NT2/D1 (cell line): ENCODE measurements around the gene RNF133.

Source experiments
- DNase-seq: peaks from one replicate; pipeline ENCODE4 v3.0.0-alpha.2; 2011; ENCODE audit warnings: low read depth, low spot score
- H3K27me3 ChIP-seq: 2 replicates; pipeline ENCODE4 v1.6.0; 2011; ENCODE audit warnings: mild to moderate bottlenecking; ENCODE audit not compliant: insufficient read length, insufficient read depth
- H3K36me3 ChIP-seq: 2 replicates; pipeline ENCODE4 v1.6.1; 2011; ENCODE audit warnings: mild to moderate bottlenecking, low read length, mixed read lengths; ENCODE audit not compliant: insufficient read depth, insufficient read length
- H3K4me1 ChIP-seq: 2 replicates; pipeline ENCODE4 v1.5.1; 2011; ENCODE audit not compliant: insufficient read depth, insufficient read length
- H3K4me3 ChIP-seq: 2 replicates; pipeline ENCODE4 v1.5.1; 2011; ENCODE audit warnings: low read depth; ENCODE audit not compliant: insufficient read length
- H3K9ac ChIP-seq: 2 replicates; pipeline ENCODE4 v1.6.0; 2011; ENCODE audit warnings: low read depth; ENCODE audit not compliant: insufficient read length
- H3K9me3 ChIP-seq: 2 replicates; pipeline ENCODE4 v1.5.1; 2011; ENCODE audit warnings: mild to moderate bottlenecking, low read length; ENCODE audit not compliant: insufficient read depth
- SUZ12 ChIP-seq: IDR thresholded peaks from 2 replicates; pipeline ENCODE4 v1.6.1; 2011; ENCODE audit not compliant: insufficient read length, insufficient read depth; ENCODE audit errors: extremely low read depth
- YY1 ChIP-seq: IDR thresholded peaks from 2 replicates; pipeline ENCODE4 v1.6.1; 2011; ENCODE audit not compliant: insufficient read length, insufficient read depth
- ZNF274 ChIP-seq: IDR thresholded peaks from 2 replicates; pipeline ENCODE4 v1.6.1; 2011; ENCODE audit warnings: mild to moderate bottlenecking, low read depth, low read length

The RNF133 gene, protein sequence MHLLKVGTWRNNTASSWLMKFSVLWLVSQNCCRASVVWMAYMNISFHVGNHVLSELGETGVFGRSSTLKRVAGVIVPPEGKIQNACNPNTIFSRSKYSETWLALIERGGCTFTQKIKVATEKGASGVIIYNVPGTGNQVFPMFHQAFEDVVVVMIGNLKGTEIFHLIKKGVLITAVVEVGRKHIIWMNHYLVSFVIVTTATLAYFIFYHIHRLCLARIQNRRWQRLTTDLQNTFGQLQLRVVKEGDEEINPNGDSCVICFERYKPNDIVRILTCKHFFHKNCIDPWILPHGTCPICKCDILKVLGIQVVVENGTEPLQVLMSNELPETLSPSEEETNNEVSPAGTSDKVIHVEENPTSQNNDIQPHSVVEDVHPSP

DNA sequence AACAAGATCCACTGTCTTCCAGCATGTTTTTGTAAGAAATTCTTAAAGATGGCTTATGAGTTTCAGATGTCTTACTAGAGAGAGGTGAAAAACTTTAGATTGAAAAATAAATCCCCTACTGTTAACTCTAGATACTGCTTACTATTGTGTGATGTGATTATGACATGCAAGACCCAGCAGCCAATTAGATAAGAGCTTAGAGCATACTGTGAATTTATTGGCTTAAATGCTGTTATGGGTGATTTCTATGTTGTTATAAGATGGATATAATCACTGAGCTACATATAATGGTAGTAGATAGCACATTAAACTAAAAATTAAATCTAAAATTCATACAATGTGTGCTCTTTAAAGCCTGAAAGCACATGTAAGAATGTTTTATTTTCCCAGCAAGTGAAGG is at the start of gene RNF133:
RNF133 (minus strand) TSS at position 101 of the 400 bp plus-strand sequence. CDS start 199 bp downstream, outside the sequence.
- H3K9ac ChIP-seq, result no peak within 1 kb of the TSS
- no peaks in the 10 kb centered on the region for H3K4me1 ChIP-seq
- no peak within 1 kb of the TSS for H3K4me3 ChIP-seq
- H3K27me3 ChIP-seq, result no peaks in the 10 kb centered on the region
- no peaks in the 10 kb centered on the region for H3K36me3 ChIP-seq
- no peak for DNase-seq
- no peak for TF ChIP-seq ZNF274
- no peak for TF ChIP-seq YY1
- TF ChIP-seq SUZ12, result no peak
- no peaks in the 10 kb centered on the region for H3K9me3 ChIP-seq

DNA sequence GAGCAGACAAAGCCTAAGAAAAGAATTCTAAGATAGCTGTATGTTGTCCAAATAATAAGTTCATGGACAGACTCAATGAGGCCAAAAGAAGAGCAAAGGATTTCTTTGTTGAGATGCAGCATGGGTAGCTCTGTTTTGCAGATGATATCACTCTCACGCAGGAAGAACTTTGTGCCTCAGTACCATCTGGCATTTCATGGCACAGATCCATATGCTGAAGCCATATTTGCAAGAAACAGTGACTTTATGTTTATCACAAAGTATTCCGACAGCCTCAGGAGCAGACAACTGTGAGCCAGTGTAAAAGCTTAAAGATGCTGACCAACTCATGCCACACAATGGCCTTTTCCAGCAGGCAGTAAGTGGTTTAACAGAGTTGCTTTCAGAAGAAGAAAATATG is 49.3 kb upstream of the RNF133 start:
- H3K4me3 ChIP-seq, result no peak overlapping the region
- no peaks in the 10 kb centered on the region for H3K27me3 ChIP-seq
- H3K9me3 ChIP-seq, result no peaks in the 10 kb centered on the region
- H3K9ac ChIP-seq, result no peak overlapping the region
- no peaks in the 10 kb centered on the region for H3K36me3 ChIP-seq
- H3K4me1 ChIP-seq, result no peaks in the 10 kb centered on the region
- DNase-seq, result no peak
- no peak for TF ChIP-seq SUZ12

DNA sequence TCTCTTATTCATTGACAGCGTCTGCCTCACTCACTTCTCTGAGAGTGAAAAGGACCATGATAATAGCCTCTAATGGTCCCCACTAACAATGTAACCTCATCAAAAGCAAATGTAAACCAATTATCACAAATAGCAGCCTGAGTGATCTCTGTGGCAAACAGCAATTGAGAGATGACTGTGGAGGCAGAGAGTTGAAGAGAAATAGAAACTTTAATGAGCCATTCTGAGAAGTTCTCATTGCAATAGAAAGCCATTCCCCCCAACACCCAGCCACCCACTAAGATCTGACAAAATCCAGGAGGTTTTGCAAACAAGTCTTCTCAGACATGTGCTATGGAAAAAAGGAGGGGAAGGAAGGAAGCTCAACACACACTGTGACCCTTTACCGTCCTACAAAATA is 48.0 kb upstream of the RNF133 start:
- no peak overlapping the region for H3K9ac ChIP-seq
- H3K9me3 ChIP-seq, result no peaks in the 10 kb centered on the region
- H3K27me3 ChIP-seq, result no peaks in the 10 kb centered on the region
- no peaks in the 10 kb centered on the region for H3K4me1 ChIP-seq
- no peaks in the 10 kb centered on the region for H3K36me3 ChIP-seq
- no peak for TF ChIP-seq ZNF274
- TF ChIP-seq SUZ12, result no peak
- TF ChIP-seq YY1, result no peak
- H3K4me3 ChIP-seq, result no peak overlapping the region
- no peak for DNase-seq

- Histone ChIP-seq H3K36me3 (no peaks in the 10 kb centered on the region), H3K4me1 (no peaks in the 10 kb centered on the region), H3K4me3 (no peak overlapping the region), H3K9ac (no peak overlapping the region), H3K9me3 (no peaks in the 10 kb centered on the region), H3K27me3 (no peaks in the 10 kb centered on the region)
- DNase-seq, result no peak
- TF ChIP-seq ZNF274 (no peak), YY1 (no peak), SUZ12 (no peak)
Measured at GRCh38 chr7:122743211-122743610, 44.3 kb upstream of the RNF133 start.

DNA sequence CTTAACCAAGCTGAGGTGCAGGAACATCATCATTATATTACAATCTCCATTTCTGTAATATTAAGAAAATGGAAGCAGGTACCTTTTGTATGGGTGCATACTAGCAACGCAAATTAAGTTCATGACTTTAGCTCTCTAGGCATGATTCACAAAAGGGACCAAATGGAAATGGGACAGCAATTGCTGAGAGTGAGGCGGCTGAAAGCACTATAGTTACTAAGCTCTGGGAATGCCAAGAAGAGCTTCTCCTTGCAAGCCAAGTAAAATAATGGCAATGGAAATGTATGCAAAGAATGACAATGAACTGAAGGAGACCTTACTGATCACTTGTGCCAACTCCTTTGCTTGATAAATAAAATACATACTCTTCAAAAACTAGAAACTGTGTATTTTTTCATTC is 40.0 kb upstream of the RNF133 start:
- TF ChIP-seq YY1, result no peak
- no peak for TF ChIP-seq ZNF274
- Histone ChIP-seq H3K9ac (no peak overlapping the region), H3K4me1 (no peaks in the 10 kb centered on the region), H3K36me3 (no peaks in the 10 kb centered on the region), H3K9me3 (no peaks in the 10 kb centered on the region), H3K4me3 (no peak overlapping the region), H3K27me3 (no peaks in the 10 kb centered on the region)
- DNase-seq, result no peak

DNA sequence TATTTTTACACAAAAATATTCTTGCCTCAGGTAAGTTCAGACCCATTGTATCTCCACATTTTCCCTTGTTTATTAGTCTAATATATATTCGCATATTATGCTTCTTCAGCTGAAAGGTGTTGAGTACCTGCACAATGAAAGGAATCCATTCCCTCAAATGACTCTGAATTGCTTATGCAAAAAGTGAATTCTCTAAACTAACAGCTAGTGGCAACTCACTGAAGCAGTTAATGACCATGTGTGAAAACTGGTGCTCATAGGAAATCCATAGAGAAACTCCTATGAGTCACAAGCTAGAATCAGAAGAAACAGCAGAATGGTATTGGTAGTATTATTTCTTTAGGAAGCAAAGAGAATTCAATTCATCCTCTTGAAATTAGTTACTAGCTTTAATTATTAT is 37.3 kb upstream of the RNF133 start:
- DNase-seq, result no peak
- TF ChIP-seq ZNF274, result no peak
- TF ChIP-seq YY1, result no peak
- no peak for TF ChIP-seq SUZ12
- no peak overlapping the region for H3K4me3 ChIP-seq
- H3K9ac ChIP-seq, result no peak overlapping the region
- no peaks in the 10 kb centered on the region for H3K36me3 ChIP-seq
- H3K4me1 ChIP-seq, result no peaks in the 10 kb centered on the region
- no peaks in the 10 kb centered on the region for H3K9me3 ChIP-seq
- no peaks in the 10 kb centered on the region for H3K27me3 ChIP-seq

DNA sequence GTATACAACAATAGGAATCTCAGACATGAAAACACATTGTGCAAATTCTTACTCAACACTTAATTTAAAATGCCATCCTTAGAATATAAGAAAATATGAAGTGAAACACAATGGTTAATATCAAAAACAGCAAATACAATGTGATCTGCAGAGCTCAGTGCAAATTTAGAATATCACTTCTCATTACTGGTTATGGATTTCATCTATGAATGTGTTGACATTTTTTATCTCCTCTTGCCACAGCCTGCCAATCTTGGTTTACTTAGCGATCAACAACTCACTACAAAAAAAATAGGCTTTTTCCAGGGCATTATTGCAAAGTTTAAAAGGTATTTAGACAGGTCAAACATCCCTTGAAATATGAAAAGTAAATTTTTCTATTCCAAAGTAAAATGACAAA is 28.8 kb upstream of the RNF133 start:
- H3K27me3 ChIP-seq, result no peaks in the 10 kb centered on the region
- H3K9me3 ChIP-seq, result no peaks in the 10 kb centered on the region
- TF ChIP-seq YY1 (no peak), SUZ12 (no peak)
- H3K4me1 ChIP-seq, result no peaks in the 10 kb centered on the region
- H3K4me3 ChIP-seq, result no peak overlapping the region
- H3K36me3 ChIP-seq, result no peaks in the 10 kb centered on the region
- no peak overlapping the region for H3K9ac ChIP-seq
- no peak for DNase-seq
